ENCODE results near the gene CIROP.

The CIROP gene

DNA sequence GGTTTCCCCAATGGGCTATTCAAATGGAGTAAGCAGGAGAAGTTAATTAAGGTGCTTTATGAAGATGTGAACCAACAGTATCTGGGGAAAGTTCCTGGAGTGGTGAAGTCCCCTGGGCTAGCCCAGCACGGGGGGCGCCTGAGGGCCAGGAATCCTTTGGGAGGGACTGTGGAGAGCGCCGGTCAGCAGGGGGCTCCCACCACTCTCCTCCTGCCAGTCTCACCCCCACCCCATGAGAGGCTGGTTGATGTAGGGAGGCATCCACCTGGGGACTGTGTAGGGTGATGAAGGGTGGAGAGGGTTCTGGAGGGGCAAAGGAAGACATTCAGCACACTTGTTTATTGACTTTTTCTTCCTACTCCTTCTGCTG lies 9.9 kb upstream of the CIROP start:
- TF ChIP-seq, protein P1, sequence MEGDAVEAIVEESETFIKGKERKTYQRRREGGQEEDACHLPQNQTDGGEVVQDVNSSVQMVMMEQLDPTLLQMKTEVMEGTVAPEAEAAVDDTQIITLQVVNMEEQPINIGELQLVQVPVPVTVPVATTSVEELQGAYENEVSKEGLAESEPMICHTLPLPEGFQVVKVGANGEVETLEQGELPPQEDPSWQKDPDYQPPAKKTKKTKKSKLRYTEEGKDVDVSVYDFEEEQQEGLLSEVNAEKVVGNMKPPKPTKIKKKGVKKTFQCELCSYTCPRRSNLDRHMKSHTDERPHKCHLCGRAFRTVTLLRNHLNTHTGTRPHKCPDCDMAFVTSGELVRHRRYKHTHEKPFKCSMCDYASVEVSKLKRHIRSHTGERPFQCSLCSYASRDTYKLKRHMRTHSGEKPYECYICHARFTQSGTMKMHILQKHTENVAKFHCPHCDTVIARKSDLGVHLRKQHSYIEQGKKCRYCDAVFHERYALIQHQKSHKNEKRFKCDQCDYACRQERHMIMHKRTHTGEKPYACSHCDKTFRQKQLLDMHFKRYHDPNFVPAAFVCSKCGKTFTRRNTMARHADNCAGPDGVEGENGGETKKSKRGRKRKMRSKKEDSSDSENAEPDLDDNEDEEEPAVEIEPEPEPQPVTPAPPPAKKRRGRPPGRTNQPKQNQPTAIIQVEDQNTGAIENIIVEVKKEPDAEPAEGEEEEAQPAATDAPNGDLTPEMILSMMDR (IDR thresholded peaks at IDR 0.05; ENCODE audit: insufficient read depth, low read length, poor library complexity, severe bottlenecking) = peak; percentile 4
- no peaks in the 10 kb centered on the region for H3K36me3 ChIP-seq (ENCODE audit: control insufficient read depth, insufficient read depth, low read length)
- H3K27me3 ChIP-seq (replicated peaks; ENCODE audit: control insufficient read depth, insufficient read depth, low read length) = no peaks in the 10 kb centered on the region; the same call in none of the 2 replicates
- no peak overlapping the region for H3K4me3 ChIP-seq (replicated peaks; ENCODE audit: low read depth, low read length)
- DNase-seq (ENCODE audit: extremely low read depth, insufficient read length) = no peak

DNA sequence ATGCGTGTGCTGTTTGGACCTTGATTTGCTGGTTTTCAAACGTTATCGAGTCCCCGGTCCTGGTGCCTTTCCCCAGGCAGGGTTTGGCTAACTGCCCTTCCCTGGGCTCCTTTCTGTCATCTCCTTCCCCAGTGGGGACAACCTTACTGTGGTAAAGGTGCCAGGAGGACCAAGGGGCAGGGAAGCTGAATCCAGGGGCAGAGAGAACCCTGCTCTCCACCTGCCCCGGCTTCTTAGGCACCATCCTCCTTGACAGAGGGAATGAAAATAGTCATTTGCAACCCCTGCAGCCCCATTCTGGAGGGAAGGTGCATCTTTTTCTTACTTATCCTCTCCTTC lies 9.3 kb upstream of the CIROP start:
- no peaks in the 10 kb centered on the region; the same call in none of the 2 replicates for H3K27me3 ChIP-seq (replicated peaks; ENCODE audit: control insufficient read depth, insufficient read depth, low read length)

DNA sequence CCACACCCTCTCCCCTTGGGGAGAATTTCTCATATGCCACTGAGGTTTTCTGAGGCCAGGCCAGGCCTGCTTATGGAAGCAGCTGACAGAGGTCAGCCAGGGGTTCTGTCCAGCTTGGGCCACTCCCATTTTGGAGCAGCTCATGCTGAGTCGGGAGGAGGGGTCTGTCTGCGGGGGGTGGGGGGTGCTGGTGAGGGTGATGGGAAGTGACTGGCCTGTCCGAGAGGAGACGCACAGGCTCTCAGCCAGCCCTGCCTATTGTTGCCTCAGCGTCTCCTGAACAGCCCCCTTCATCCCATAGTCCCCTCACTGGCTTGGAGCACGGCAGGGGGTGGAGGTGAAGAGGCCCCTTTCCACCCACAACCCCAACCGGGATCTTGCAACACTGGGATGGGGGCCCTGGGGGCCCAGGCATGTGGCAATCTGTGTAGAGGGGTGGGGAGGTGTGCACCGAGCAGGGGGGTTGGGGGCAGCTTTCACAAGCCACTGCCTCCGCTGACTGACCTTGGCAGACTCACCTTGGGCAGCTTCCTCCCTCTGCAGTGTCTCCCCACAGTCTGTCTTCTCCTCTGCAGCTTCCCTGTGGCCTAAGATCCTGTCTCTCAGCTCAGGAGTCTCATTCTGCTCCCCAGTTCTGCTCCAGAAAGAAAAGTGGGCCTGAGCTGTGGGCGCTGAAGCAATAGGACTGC lies 8.8 kb upstream of the CIROP start:
- TF ChIP-seq, protein P1 (IDR thresholded peaks at IDR 0.05; ENCODE audit: insufficient read depth, low read length, poor library complexity, severe bottlenecking) = no peak
- no peak for DNase-seq (ENCODE audit: extremely low read depth, insufficient read length)
- Histone ChIP-seq H3K27me3 (replicated peaks; ENCODE audit: control insufficient read depth, insufficient read depth, low read length) (no peaks in the 10 kb centered on the region; the same call in none of the 2 replicates), H3K36me3 (ENCODE audit: control insufficient read depth, insufficient read depth, low read length) (no peaks in the 10 kb centered on the region), H3K4me3 (replicated peaks; ENCODE audit: low read depth, low read length) (no peak overlapping the region)

More for the DNA sequence above, 9.3 kb upstream of the CIROP start:
- TF ChIP-seq, protein P1 (IDR thresholded peaks at IDR 0.05; ENCODE audit: insufficient read depth, low read length, poor library complexity, severe bottlenecking) = no peak
- Histone ChIP-seq H3K4me3 (replicated peaks; ENCODE audit: low read depth, low read length) (no peak overlapping the region), H3K36me3 (ENCODE audit: control insufficient read depth, insufficient read depth, low read length) (no peaks in the 10 kb centered on the region)
- no peak for DNase-seq (ENCODE audit: extremely low read depth, insufficient read length)

DNA sequence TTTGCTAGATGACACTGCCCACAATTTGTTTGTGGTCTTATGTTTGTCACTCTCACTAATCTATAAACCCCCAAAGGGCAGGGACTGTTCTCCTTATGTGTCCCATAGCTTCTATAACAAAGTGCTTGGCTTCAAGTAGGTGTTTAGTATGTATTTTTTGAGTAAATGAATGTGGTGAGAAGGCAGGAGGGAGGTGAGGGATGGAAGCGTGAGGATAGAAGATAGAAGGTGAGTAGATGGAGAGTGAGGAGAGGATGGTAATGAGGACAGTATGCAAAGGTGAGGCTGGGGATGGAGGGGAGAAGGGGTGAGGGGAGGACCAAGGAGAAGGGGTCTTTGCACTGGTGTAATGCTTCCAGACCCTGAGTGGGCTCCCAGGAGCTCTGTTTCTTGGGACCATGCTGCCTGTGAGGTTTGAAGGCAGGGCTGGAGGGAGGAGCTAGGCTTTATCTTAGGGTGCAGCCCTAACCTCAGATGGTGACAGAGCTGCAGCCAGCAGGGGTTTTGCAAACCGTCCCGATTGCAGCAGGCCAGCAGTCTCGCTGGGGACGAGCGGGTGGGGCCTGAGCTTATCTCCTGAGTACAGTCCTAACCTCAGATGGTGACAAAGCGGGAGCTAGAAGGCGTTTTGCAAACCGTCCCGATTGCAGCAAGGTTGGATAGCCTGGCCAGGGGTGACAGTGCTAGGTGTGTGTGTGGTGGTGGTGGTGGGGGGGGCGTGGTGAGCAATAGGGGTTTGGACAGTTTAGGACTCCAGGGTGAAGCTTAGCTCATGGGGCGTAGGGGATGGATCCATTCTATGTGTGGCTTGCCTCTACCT lies 7.8 kb upstream of the CIROP start:
- no peak for DNase-seq (ENCODE audit: extremely low read depth, insufficient read length)
- Histone ChIP-seq H3K36me3 (ENCODE audit: control insufficient read depth, insufficient read depth, low read length) (no peaks in the 10 kb centered on the region), H3K27me3 (replicated peaks; ENCODE audit: control insufficient read depth, insufficient read depth, low read length) (no peaks in the 10 kb centered on the region; the same call in none of the 2 replicates), H3K4me3 (replicated peaks; ENCODE audit: low read depth, low read length) (no peak overlapping the region)
- TF ChIP-seq, protein P1 (IDR thresholded peaks at IDR 0.05; ENCODE audit: insufficient read depth, low read length, poor library complexity, severe bottlenecking) = no peak

DNA sequence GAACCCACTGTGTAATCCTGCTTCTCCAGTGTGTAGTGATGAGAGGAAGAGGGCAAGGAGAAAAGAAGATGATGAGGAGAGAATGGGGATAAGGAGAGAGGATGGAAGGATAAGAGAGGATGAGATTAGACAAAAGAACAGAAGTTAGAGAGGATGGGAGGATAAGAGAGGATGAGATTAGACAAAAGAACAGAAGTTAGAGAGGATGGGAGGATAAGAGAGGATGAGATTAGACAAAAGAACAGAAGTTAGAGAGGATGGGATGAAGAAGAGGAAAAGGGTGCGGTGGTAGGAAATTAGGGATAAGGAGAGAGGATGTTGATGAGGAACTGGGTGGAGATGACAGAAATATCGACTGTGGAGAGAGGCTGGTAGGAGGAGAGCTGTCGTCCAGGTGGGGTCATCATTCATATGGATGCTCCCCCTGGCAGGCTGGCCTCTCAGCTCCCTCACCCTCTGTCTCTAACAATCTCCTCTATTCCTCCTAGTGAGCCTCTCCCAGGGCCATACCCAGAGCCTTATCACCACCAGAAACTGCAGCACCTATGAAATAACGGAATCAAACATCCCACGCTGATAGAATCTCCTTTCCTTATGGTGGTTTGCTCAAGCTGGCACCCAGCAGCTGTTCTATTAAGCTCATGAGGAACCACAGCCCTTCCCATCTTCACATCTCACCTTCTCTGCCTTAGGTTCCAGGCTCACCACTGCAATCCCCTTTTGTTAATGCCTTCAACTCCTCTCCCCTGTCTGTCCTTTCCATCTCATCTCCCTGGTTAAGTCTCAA lies 6.0 kb upstream of the CIROP start:
- TF ChIP-seq, protein P1 (IDR thresholded peaks at IDR 0.05; ENCODE audit: insufficient read depth, low read length, poor library complexity, severe bottlenecking) = no peak
- no peak overlapping the region for H3K4me3 ChIP-seq (replicated peaks; ENCODE audit: low read depth, low read length)
- no peaks in the 10 kb centered on the region; the same call in none of the 2 replicates for H3K27me3 ChIP-seq (replicated peaks; ENCODE audit: control insufficient read depth, insufficient read depth, low read length)
- no peaks in the 10 kb centered on the region for H3K36me3 ChIP-seq (ENCODE audit: control insufficient read depth, insufficient read depth, low read length)
- no peak for DNase-seq (ENCODE audit: extremely low read depth, insufficient read length)

Measured in GM06990 (cell line).